ENCODE results near the gene SLC31A1. TPM values are rescaled to one million over a fixed set of nuclear protein-coding genes. Genes with fewer than 3 reads are reported as not detected.

Gene SLC31A1
- total and polyA plus RNA-seq, 2 donors (not counting 3 experiments of a cell fraction or from before 2014, with no cell fraction given) = 13.5 to 22.7 TPM

GRCh38 chr9:113205432-113205831 is 15.9 kb upstream of the SLC31A1 start:
- Histone ChIP-seq H3K4me1 (ENCODE audit: control insufficient read depth, extremely low read depth, insufficient read depth, low read length) (no peaks in the 10 kb centered on the region), H3K27ac (ENCODE audit: insufficient read depth, low read depth, low read length) (no peak overlapping the region), H3K9me1 (replicated peaks; ENCODE audit: control insufficient read depth, extremely low read depth, insufficient read depth, low read length) (no peaks in the 10 kb centered on the region), H4K20me1 (replicated peaks; ENCODE audit: control insufficient read depth, extremely low read depth, insufficient read depth, low read length) (no peaks in the 10 kb centered on the region), H2AFZ (ENCODE audit: low read depth, low read length) (no peak overlapping the region), H3K9me3 (replicated peaks; ENCODE audit: control insufficient read depth, insufficient read depth, low read length) (no peaks in the 10 kb centered on the region), H3K27me3 (ENCODE audit: control insufficient read depth in 2 of 2, insufficient read depth in 2 of 2, low read length in 2 of 2) (no peaks in the 10 kb centered on the region), H3K4me2 (ENCODE audit: insufficient read depth, low read length) (no peak overlapping the region), H3K4me3 (replicated peaks in 1 of 3; ENCODE audit: insufficient read depth in 1 of 3, low read depth in 1 of 3, low read length in 3 of 3) (no peak overlapping the region), H3K36me3 (ENCODE audit: control insufficient read depth in 2 of 2, extremely low read depth in 1 of 2, insufficient read depth in 2 of 2, low read length in 2 of 2) (peaks cover 11 to 13% of the 10 kb centered on the region in 2 experiments), H3K79me2 (ENCODE audit: control insufficient read depth, insufficient read depth, low read length) (no peaks in the 10 kb centered on the region), H3K9ac (replicated peaks; ENCODE audit: extremely low read depth, insufficient read depth, low read length) (no peak overlapping the region)
- CTCF ChIA-PET = no interaction called here
- POLR2A ChIA-PET = no interaction called here
- TF ChIP-seq GATA2 (IDR thresholded peaks at IDR 0.05; ENCODE audit: insufficient read depth, insufficient read length, low read depth, low read length) = no peak
- TF ChIP-seq POLR2AphosphoS5 (IDR thresholded peaks at IDR 0.05; ENCODE audit: insufficient read depth, low read depth, low read length) = no peak
- no peak for TF ChIP-seq JUN (IDR thresholded peaks at IDR 0.05; ENCODE audit: borderline replicate concordance, insufficient read depth, insufficient read length, low read depth)
- TF ChIP-seq POLR2A (IDR thresholded peaks at IDR 0.05; ENCODE audit: low read depth, low read length) = no peak
- TF ChIP-seq CTCF (IDR thresholded peaks at IDR 0.05; ENCODE audit: extremely low read depth in 1 of 2, insufficient read depth in 1 of 2, low read depth in 1 of 2, low read length in 2 of 2) = no peak
- no peak for TF ChIP-seq MYC (IDR thresholded peaks at IDR 0.05; ENCODE audit: low read depth, low read length)
- TF ChIP-seq FOS (IDR thresholded peaks at IDR 0.05; ENCODE audit: borderline replicate concordance, insufficient read depth, low read length) = no peak
- intact Hi-C loops (cut with micrococcal nuclease) = no loop called here
- DNase-seq (ENCODE audit: low read depth, low spot score) (no peak), FAIRE-seq (no peak)
- BruUV-seq (replicated peaks) = no TSS peak
- dilution Hi-C loops (cut with MboI; ENCODE audit: extremely low pct_ligation_motif_present, low sequenced_read_pairs) = no loop called here

- DNase-seq (ENCODE audit: low read depth, low spot score) (no peak), FAIRE-seq (no peak)
- intact Hi-C loops (cut with micrococcal nuclease) = no loop called here
- dilution Hi-C loops (cut with MboI; ENCODE audit: extremely low pct_ligation_motif_present, low sequenced_read_pairs) = no loop called here
- CTCF ChIA-PET = no interaction called here
- no peaks in the 10 kb centered on the region for H3K27me3 ChIP-seq (ENCODE audit: control insufficient read depth in 2 of 2, insufficient read depth in 2 of 2, low read length in 2 of 2)
- no peaks in the 10 kb centered on the region for H3K4me1 ChIP-seq (ENCODE audit: control insufficient read depth, extremely low read depth, insufficient read depth, low read length)
- POLR2A ChIA-PET = no interaction called here
- no peak overlapping the region for H3K27ac ChIP-seq (ENCODE audit: insufficient read depth, low read depth, low read length)
- H3K9me3 ChIP-seq (replicated peaks; ENCODE audit: control insufficient read depth, insufficient read depth, low read length) = no peaks in the 10 kb centered on the region
- no peak overlapping the region for H3K4me3 ChIP-seq (replicated peaks in 1 of 3; ENCODE audit: insufficient read depth in 1 of 3, low read depth in 1 of 3, low read length in 3 of 3)
- H3K79me2 ChIP-seq (ENCODE audit: control insufficient read depth, insufficient read depth, low read length) = no peaks in the 10 kb centered on the region
- H4K20me1 ChIP-seq (replicated peaks; ENCODE audit: control insufficient read depth, extremely low read depth, insufficient read depth, low read length) = no peaks in the 10 kb centered on the region
- peaks cover 13% of the 10 kb centered on the region in 2 experiments for H3K36me3 ChIP-seq (ENCODE audit: control insufficient read depth in 2 of 2, extremely low read depth in 1 of 2, insufficient read depth in 2 of 2, low read length in 2 of 2)
- no peak overlapping the region for H2AFZ ChIP-seq (ENCODE audit: low read depth, low read length)
- H3K4me2 ChIP-seq (ENCODE audit: insufficient read depth, low read length) = no peak overlapping the region
- H3K9ac ChIP-seq (replicated peaks; ENCODE audit: extremely low read depth, insufficient read depth, low read length) = no peak overlapping the region
- BruUV-seq (replicated peaks) = no TSS peak
- no peak for TF ChIP-seq MAX (IDR thresholded peaks at IDR 0.05; ENCODE audit: insufficient read depth, insufficient read length)
- TF ChIP-seq POLR2A (IDR thresholded peaks at IDR 0.05; ENCODE audit: low read depth, low read length) = no peak
- no peak for TF ChIP-seq JUN (IDR thresholded peaks at IDR 0.05; ENCODE audit: borderline replicate concordance, insufficient read depth, insufficient read length, low read depth)
- no peak for TF ChIP-seq MYC (IDR thresholded peaks at IDR 0.05; ENCODE audit: low read depth, low read length)
- TF ChIP-seq EZH2 (IDR thresholded peaks at IDR 0.05; ENCODE audit: borderline replicate concordance, low read depth, low read length, severe bottlenecking) = no peak
- no peak for TF ChIP-seq POLR2AphosphoS5 (IDR thresholded peaks at IDR 0.05; ENCODE audit: insufficient read depth, low read depth, low read length)
- TF ChIP-seq GATA2 (IDR thresholded peaks at IDR 0.05; ENCODE audit: insufficient read depth, insufficient read length, low read depth, low read length) = no peak
- no peak for TF ChIP-seq CTCF (IDR thresholded peaks at IDR 0.05; ENCODE audit: extremely low read depth in 1 of 2, insufficient read depth in 1 of 2, low read depth in 1 of 2, low read length in 2 of 2)
- TF ChIP-seq FOS (IDR thresholded peaks at IDR 0.05; ENCODE audit: borderline replicate concordance, insufficient read depth, low read length) = no peak
- no peaks in the 10 kb centered on the region for H3K9me1 ChIP-seq (replicated peaks; ENCODE audit: control insufficient read depth, extremely low read depth, insufficient read depth, low read length)
Measured at GRCh38 chr9:113205861-113206260, 15.5 kb upstream of the SLC31A1 start.
